ENCODE measurements around the gene BORCS5. TPM values are rescaled to one million over a fixed set of nuclear protein-coding genes. Genes with fewer than 3 reads are reported as not detected.

The BORCS5 gene
- total RNA-seq, 2 experiments from 2014 or later: 30.9 to 32.4 TPM

GRCh38 chr12:12443431-12443878 is 86.6 kb downstream of the BORCS5 start:
- no peaks in the 10 kb centered on the region for H3K9me3 Mint-ChIP-seq
- H3K27me3 Mint-ChIP-seq: no peaks in the 10 kb centered on the region
- peak overlapping the region; percentile 98 for H3K27ac Mint-ChIP-seq
- peaks cover 84% of the 10 kb centered on the region for H3K4me1 Mint-ChIP-seq
- peaks cover 30% of the 10 kb centered on the region for H3K36me3 Mint-ChIP-seq (ENCODE audit: low read depth)
- H3K4me3 Mint-ChIP-seq: no peak overlapping the region
- ChIA-PET POLR2A (interaction anchor here (0.5 to 18.9 kb wide), 11 partner anchors 13 to 277 kb away, joined by 3 to 380 read pairs (median 38); partner anchors contain the start of genes BORCS5 and CDKN1B), CTCF (interaction anchor here (1.7 to 2.4 kb wide), 4 partner anchors 13 to 66 kb away, joined by 7 to 14 read pairs (median 7); no protein-coding TSS in a partner anchor)
- DNase-seq: no peak

DNA sequence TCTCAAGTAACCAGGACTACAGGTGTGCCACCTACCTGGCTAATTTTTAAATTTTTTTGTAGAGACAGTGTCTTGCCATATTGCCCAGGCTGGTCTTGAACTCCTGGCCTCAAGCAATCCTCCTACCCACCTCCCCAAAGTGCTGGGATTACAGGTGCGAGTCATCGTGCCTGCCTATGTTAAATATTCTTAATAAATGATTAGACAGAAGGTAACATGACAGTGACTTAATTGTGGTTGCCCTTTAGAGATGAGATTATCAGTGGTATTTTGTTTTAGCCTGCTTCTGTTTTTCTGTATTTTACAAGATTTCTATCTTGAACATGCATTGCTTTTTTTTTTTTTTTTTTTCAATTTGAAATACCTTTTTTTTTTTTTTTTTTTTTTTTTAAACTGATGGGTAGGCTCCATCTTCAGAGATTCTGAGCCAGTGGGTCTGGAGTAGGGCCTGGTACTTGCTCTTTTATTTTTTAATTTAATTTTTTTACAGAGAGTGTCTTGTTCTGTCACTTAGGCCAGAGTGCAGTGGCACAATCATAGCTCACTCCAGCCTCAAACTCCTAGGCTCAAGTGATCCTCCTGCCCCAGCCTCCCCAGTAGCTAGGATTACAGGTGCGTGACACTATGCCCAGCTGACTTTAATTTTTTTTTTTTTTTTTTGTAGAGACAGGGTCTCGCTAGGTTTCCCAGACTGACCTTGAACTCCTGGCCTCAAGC is 88.4 kb downstream of the BORCS5 start:
- peaks cover 29% of the 10 kb centered on the region for H3K36me3 Mint-ChIP-seq (ENCODE audit: low read depth)
- H3K27me3 Mint-ChIP-seq: no peaks in the 10 kb centered on the region
- ChIA-PET CTCF (interaction anchor here (0.7 to 1.6 kb wide), 3 partner anchors 10 to 59 kb away, joined by 3 to 7 read pairs (median 3); no protein-coding TSS in a partner anchor), POLR2A (interaction anchor here (0.8 to 18.9 kb wide), 11 partner anchors 11 to 89 kb away, joined by 3 to 380 read pairs (median 4); partner anchors contain the start of gene BORCS5)
- peaks cover 73% of the 10 kb centered on the region for H3K4me1 Mint-ChIP-seq
- peak overlapping the region; percentile 33 for H3K27ac Mint-ChIP-seq
- H3K9me3 Mint-ChIP-seq: no peaks in the 10 kb centered on the region
- no peak overlapping the region for H3K4me3 Mint-ChIP-seq
- no peak for DNase-seq

GRCh38 chr12:12445882-12446181 is 89.0 kb downstream of the BORCS5 start:
- peaks cover 68% of the 10 kb centered on the region for H3K4me1 Mint-ChIP-seq
- no peaks in the 10 kb centered on the region for H3K9me3 Mint-ChIP-seq
- ChIA-PET POLR2A (interaction anchor here (0.8 to 18.9 kb wide), 6 partner anchors 10 to 61 kb away, joined by 3 to 380 read pairs (median 4); no protein-coding TSS in a partner anchor), CTCF (interaction anchor here (0.7 to 0.8 kb wide), 2 partner anchors 10 to 23 kb away, joined by 3 read pairs; no protein-coding TSS in a partner anchor)
- H3K4me3 Mint-ChIP-seq: no peak overlapping the region
- H3K36me3 Mint-ChIP-seq (ENCODE audit: low read depth): peaks cover 26% of the 10 kb centered on the region
- H3K27ac Mint-ChIP-seq: peak overlapping the region; percentile 22
- no peak for DNase-seq
- no peaks in the 10 kb centered on the region for H3K27me3 Mint-ChIP-seq

GRCh38 chr12:12446786-12447185 is 89.9 kb downstream of the BORCS5 start:
- POLR2A ChIA-PET: interaction anchor here (0.8 to 18.9 kb wide), 3 partner anchors 8 to 25 kb away, joined by 3 to 380 read pairs (median 5); no protein-coding TSS in a partner anchor
- H3K27me3 Mint-ChIP-seq: no peaks in the 10 kb centered on the region
- no peak overlapping the region for H3K27ac Mint-ChIP-seq
- no peaks in the 10 kb centered on the region for H3K9me3 Mint-ChIP-seq
- H3K4me1 Mint-ChIP-seq: peaks cover 58% of the 10 kb centered on the region
- peaks cover 25% of the 10 kb centered on the region for H3K36me3 Mint-ChIP-seq (ENCODE audit: low read depth)
- CTCF ChIA-PET: interaction anchor here (0.8 kb wide), 2 partner anchors 9 to 11 kb away, joined by 3 read pairs; no protein-coding TSS in a partner anchor
- H3K4me3 Mint-ChIP-seq: no peak overlapping the region
- DNase-seq: no peak

DNA sequence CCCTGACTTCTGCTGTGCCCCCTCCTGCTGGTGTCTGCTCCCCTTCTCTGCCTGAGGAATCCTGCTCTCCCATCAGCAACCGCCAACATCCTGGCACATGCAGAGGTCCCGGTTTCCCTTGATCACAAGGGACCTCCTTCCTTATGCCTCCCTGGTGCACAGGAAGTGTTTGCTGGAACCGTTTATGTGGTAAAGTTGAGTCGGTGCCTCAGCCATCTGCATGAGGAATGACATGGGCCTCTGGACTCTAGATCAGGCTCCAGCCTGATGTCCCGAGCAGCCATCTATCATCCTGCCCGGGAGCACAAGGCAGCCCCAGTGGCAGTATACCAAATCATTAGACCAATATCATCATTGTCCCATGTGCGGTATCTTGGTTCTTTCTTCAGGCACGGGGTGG is 90.4 kb downstream of the BORCS5 start:
- H3K27me3 Mint-ChIP-seq: no peaks in the 10 kb centered on the region
- no peaks in the 10 kb centered on the region for H3K9me3 Mint-ChIP-seq
- POLR2A ChIA-PET: interaction anchor here (1.1 to 18.9 kb wide), 2 partner anchors 10 to 25 kb away, joined by 6 to 380 read pairs; no protein-coding TSS in a partner anchor
- peak overlapping the region; percentile 10 for H3K27ac Mint-ChIP-seq
- H3K36me3 Mint-ChIP-seq (ENCODE audit: low read depth): peaks cover 28% of the 10 kb centered on the region
- no peak for DNase-seq
- CTCF ChIA-PET: interaction anchor here (0.8 kb wide), 1 partner anchor 10 kb away, joined by 3 read pairs; no protein-coding TSS in a partner anchor
- peaks cover 54% of the 10 kb centered on the region for H3K4me1 Mint-ChIP-seq
- H3K4me3 Mint-ChIP-seq: no peak overlapping the region

DNA sequence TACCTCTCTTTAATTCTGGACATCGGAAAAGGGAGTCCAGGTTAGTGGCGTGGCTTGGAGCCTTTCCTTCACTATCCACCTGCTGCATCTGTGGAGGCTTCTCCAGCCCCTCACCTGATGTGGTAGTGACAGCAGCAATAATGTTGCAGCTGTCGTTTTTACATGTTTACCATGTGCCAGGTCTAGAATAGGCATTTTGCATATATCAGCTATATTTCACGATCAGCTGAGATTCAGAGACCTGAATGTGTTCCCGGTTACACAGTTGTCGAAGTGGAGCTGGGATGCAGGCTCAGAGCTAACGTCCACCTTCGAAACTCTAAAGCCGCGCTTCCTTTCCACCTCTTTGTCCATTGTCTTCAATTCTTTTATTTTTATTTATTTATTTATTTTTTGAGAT is 91.0 kb downstream of the BORCS5 start:
- DNase-seq: no peak
- ChIA-PET CTCF (interaction anchor here (0.8 kb wide), 1 partner anchor 10 kb away, joined by 3 read pairs; no protein-coding TSS in a partner anchor), POLR2A (interaction anchor here (1.1 to 18.9 kb wide), 2 partner anchors 9 to 24 kb away, joined by 6 to 380 read pairs; no protein-coding TSS in a partner anchor)
- Mint-ChIP-seq H3K9me3 (no peaks in the 10 kb centered on the region), H3K4me1 (peaks cover 48% of the 10 kb centered on the region), H3K27me3 (no peaks in the 10 kb centered on the region), H3K27ac (no peak overlapping the region), H3K36me3 (ENCODE audit: low read depth) (peaks cover 31% of the 10 kb centered on the region), H3K4me3 (no peak overlapping the region)

- Mint-ChIP-seq H3K9me3 (no peaks in the 10 kb centered on the region), H3K36me3 (ENCODE audit: low read depth) (peaks cover 27% of the 10 kb centered on the region), H3K27me3 (no peaks in the 10 kb centered on the region), H3K4me3 (no peak overlapping the region), H3K27ac (no peak overlapping the region), H3K4me1 (peaks cover 35% of the 10 kb centered on the region)
- ChIA-PET CTCF (no interaction called here), POLR2A (interaction anchor here (1.3 kb wide), 1 partner anchor 18 kb away, joined by 3 read pairs; no protein-coding TSS in a partner anchor)
- no peak for DNase-seq
Observed at GRCh38 chr12:12449533-12450025, 92.7 kb downstream of the BORCS5 start.

DNA sequence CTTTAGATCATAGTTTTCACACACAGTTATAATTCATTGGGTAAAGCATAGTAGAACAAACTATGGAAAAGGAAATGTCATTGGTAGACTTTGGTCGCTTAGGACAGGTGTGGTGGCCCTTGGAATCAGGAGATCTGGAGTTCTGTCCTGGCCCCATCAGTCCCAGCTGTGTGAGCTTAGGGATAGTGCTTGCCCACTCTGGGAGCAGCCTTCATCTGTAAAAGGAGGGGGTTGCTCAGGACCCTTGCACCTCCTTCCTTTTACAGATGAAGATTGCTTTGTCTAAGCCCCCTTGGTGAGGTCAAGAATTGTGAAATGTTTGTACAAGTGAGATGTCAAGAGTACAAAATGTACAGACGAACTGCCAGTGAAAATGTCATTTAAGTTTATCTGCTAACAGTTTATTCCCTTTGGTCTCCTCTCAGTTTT is 93.2 kb downstream of the BORCS5 start:
- ChIA-PET CTCF (no interaction called here), POLR2A (interaction anchor here (0.7 to 1.3 kb wide), 3 partner anchors 11 to 248 kb away, joined by 3 read pairs; no protein-coding TSS in a partner anchor)
- no peak overlapping the region for H3K27ac Mint-ChIP-seq
- H3K27me3 Mint-ChIP-seq: no peaks in the 10 kb centered on the region
- DNase-seq: no peak
- no peaks in the 10 kb centered on the region for H3K9me3 Mint-ChIP-seq
- H3K36me3 Mint-ChIP-seq (ENCODE audit: low read depth): peaks cover 29% of the 10 kb centered on the region
- peaks cover 33% of the 10 kb centered on the region for H3K4me1 Mint-ChIP-seq
- H3K4me3 Mint-ChIP-seq: no peak overlapping the region

DNA sequence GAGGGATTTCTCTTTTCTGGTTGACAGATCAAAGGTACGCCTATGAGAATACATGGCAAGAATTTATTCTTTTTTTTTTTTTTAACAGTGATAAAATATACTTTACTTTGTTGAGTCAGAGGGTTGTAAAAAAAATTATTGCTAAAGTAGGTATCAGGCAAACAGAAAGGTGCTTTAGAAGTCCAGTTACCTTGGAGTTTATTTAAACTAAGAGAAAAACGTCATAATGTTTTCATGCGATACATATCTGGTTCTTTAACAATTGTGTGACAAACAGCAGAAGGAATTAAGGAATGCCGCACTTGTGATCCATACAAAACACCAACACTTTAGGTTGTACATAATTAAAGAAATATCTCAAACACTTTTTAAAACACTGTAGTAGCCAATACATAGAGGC is 94.2 kb downstream of the BORCS5 start:
- Mint-ChIP-seq H3K36me3 (ENCODE audit: low read depth) (peaks cover 32% of the 10 kb centered on the region), H3K9me3 (no peaks in the 10 kb centered on the region), H3K4me1 (peaks cover 35% of the 10 kb centered on the region), H3K27ac (no peak overlapping the region), H3K4me3 (no peak overlapping the region), H3K27me3 (no peaks in the 10 kb centered on the region)
- CTCF ChIA-PET: no interaction called here
- POLR2A ChIA-PET: interaction anchor here (0.9 kb wide), 1 partner anchor 10 kb away, joined by 3 read pairs; no protein-coding TSS in a partner anchor
- no peak for DNase-seq

- Mint-ChIP-seq H3K9me3 (no peaks in the 10 kb centered on the region), H3K27ac (no peak overlapping the region), H3K4me1 (peaks cover 36% of the 10 kb centered on the region), H3K36me3 (ENCODE audit: low read depth) (peaks cover 22% of the 10 kb centered on the region), H3K27me3 (no peaks in the 10 kb centered on the region), H3K4me3 (no peak overlapping the region)
- no peak for DNase-seq
- ChIA-PET POLR2A (no interaction called here), CTCF (no interaction called here)
Observed at GRCh38 chr12:12452326-12452902, 95.5 kb downstream of the BORCS5 start.

DNA sequence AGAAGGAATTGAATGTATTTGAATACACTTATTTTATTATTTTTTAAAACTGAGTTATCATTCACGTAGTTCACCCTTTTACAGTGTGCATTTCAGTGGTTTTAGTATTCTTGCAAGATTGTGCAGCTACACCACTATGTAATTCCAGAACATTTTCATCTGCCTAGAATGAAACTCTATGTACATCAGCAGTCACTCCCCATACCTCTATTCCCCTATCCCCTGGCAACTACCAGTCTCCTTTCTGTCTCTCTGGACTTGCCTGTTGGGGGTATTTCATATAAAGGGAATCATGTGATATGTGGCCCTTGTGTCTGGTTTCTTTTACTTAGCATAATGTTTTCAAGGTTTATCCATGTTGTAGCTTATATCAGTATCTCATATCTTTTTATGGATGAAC is 96.8 kb downstream of the BORCS5 start:
- Mint-ChIP-seq H3K27me3 (no peaks in the 10 kb centered on the region), H3K36me3 (ENCODE audit: low read depth) (peaks cover 24% of the 10 kb centered on the region), H3K4me3 (no peak overlapping the region), H3K9me3 (no peaks in the 10 kb centered on the region), H3K4me1 (peaks cover 45% of the 10 kb centered on the region), H3K27ac (no peak overlapping the region)
- ChIA-PET POLR2A (interaction anchor here (5.6 to 6.4 kb wide), 2 partner anchors 12 to 13 kb away, joined by 90 to 101 read pairs; no protein-coding TSS in a partner anchor), CTCF (no interaction called here)
- no peak for DNase-seq

DNA sequence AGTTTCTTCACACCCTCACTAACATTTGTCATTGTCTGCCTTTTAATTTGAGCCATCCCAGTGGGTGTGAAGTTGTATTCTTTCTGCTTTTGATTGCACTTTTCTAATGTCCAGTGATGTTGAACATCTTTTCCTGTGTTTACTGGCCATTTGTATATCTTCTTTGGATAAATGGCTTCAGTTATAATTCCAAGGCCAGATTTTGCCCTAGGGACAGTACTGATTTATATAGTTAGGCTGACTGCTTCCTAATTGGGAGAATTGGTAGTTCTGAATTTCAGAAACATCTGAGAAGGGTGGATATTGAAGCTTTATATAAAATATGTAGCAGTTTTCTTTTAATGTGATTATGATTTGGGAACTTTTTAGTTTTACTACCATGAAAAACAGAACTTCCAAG is 97.4 kb downstream of the BORCS5 start:
- H3K27ac Mint-ChIP-seq: no peak overlapping the region

More for the DNA sequence above, 97.4 kb downstream of the BORCS5 start:
- Mint-ChIP-seq H3K36me3 (ENCODE audit: low read depth) (peaks cover 22% of the 10 kb centered on the region), H3K4me1 (peaks cover 43% of the 10 kb centered on the region), H3K9me3 (no peaks in the 10 kb centered on the region), H3K27me3 (no peaks in the 10 kb centered on the region), H3K4me3 (no peak overlapping the region)
- POLR2A ChIA-PET: interaction anchor here (5.6 to 15.0 kb wide), 3 partner anchors 13 to 25 kb away, joined by 90 to 579 read pairs (median 101); no protein-coding TSS in a partner anchor
- CTCF ChIA-PET: interaction anchor here (1.3 to 5.2 kb wide), 5 partner anchors 10 to 35 kb away, joined by 3 to 34 read pairs (median 7); no protein-coding TSS in a partner anchor
- DNase-seq: no peak

All from activated CD4-positive, alpha-beta memory T cell treated with anti-CD3 and anti-CD28 coated beads, Interleukin-2, amount 10 ng/mL, durations not matched to agents 7 days and 5 days (primary cell).